Stimulated activated CD4-positive, alpha-beta T cell treated with anti-CD3 and anti-CD28 coated beads, Interleukin-1b, Interleukin-23, amount 100 ng/mL, for 1 hour (primary cell): ENCODE measurements around the gene STK32B.
"Not testable (repeated sequence)": the region's sequence is repeated elsewhere in the genome, so short reads cannot be mapped to it uniquely, and the experiment has no call there.

Experiments
- DNase-seq, 2 donors: peaks; one replicate each; pipeline ENCODE4 v3.0.0-alpha.2; 2020; ENCODE audit warnings: low read depth in 2 of 2

STK32B gene

DNA sequence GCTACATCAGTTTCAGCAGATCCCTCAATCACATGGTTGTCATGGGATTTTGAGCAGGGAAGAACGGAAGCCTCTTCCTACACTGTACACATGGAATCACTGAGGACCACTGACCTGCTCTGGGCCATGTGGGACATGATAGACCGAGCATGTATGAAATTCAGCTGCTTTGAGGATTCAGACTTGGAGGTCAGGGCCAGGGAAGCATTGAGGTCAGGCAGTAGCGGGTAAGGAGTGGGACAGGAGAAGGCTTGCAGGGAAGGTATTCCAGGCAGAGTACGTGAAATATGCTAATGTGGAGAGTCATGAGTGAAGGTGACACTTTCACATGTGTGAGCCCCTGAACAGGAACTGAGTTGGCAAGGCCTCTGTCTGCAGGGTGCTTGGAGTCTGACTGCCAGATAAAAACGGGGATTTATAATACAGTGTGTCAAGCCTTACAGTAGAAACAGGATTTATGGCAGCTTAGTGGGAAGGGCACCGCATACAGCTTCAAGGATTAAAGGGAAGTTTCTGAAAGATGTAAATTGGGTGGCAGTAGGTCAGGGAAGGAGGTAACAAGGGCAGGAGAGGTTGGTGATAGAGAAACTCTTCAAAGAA lies 111.7 kb downstream of the STK32B start:
- no peak for DNase-seq

GRCh38 chr4:5164221-5164912 lies 113.1 kb downstream of the STK32B start:
- no peak for DNase-seq

DNA sequence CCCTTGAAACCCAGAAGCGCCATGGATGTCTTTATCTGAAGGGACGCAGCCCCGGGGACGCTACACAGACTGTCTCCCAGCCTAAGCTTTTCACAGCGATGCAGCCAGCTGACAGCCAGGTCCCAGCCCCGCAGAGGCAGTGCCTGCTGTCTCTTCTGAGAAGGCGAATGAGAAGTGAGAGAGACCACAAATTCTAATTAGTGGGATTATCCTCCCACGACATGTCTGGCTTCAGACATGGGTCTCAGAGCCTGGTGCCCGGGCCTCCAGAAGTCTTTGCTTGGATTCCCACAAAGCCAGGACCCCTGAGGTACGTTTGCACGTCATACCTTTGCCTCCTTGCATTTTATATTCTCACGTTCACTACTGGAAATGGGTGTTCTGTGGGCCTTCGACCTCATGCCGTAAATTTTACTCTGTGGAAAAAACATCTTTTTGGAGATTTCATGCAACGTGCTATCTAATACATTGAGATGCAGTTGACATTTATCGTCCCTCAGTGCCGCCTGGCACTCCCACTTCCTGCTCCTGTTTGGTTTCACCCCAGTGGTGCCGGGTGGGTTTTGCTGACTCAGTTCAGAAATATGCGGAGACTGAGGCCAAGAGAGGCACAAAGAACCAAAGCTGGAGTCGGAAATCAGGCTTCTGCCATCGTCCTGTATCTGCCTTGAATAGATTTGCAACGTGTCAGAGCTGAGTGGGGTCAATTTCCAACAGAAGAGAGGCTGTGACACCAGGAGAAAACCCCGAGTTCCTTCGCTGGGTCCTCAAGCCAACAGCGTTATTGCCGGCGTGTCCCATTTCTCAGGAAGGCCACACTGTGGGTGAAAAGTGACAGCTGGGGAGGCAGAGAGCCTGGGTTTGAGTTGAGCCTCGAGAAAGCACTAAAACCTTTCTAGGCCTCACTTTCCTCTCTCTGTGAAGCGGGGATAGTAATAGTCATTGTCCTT lies 114.4 kb downstream of the STK32B start:
- DNase-seq = no peak

DNA sequence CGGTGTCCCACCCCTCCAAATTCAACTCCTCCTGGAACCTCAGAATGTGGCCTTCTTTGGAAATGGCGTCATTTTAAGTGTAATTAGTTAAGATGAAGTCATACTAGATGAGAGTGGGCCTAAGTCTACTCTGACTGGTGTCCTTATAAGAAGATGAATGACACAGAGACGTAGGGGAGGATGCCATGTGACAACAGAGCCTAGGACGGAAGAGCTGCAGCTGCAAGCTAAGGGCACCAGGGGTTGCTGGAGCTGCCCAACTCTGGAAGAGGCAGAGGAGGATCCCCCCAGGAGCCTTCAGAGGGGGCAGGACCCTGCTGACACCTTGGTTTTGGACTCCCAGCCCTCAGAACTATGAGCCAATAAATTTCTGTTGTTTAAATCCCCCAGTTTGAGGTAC lies 115.1 kb downstream of the STK32B start:
- DNase-seq = no peak

GRCh38 chr4:5168891-5169290 lies 117.6 kb downstream of the STK32B start:
- no peak for DNase-seq

- DNase-seq = not testable (repeated sequence)
Measured at GRCh38 chr4:5175836-5176235, 124.6 kb downstream of the STK32B start.

- no peak for DNase-seq
Measured at GRCh38 chr4:5184606-5185005, 133.3 kb downstream of the STK32B start.

DNA sequence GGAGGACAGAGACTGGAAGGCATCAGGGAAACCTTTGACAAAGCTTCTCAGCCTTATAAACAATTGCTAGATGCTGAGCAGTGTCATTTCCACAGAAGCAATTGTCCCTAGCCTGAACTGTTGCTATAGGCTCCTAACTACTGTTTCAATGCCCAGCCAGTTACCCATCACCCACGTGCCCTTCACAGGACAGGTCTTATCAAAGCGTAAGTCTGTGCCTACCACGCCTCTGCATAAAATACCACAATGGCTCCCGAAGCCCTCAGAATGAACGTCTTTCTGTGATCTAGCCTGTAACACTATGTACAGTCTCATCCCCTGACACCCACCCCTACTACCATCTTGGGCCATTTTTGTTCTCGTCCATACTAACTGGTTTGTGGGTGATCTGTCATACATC lies 134.3 kb downstream of the STK32B start:
- no peak for DNase-seq

GRCh38 chr4:5186271-5187064 lies 135.2 kb downstream of the STK32B start:
- no peak for DNase-seq

- no peak for DNase-seq
Measured at GRCh38 chr4:5188130-5188529, 136.8 kb downstream of the STK32B start.

- DNase-seq = no peak
Measured at GRCh38 chr4:5191831-5192230, 140.6 kb downstream of the STK32B start.

DNA sequence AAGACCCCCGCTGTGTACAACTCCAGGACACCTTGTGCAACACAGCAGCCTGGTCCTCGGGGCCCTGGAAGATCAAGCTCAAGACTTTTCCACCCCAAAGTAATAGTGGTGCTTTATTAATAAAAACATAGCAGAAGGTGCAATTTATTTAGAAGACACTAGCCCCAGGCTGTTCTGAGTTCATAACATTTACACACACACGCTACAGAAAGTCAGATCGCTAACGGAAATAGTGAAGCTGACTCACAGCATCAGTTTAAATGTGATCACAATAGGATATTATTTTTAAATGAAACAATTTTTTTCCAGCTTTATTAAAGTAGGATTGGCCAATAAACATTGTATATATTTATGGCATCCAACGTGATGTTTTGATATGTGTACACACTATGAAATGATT lies 141.0 kb downstream of the STK32B start:
- no peak for DNase-seq

DNA sequence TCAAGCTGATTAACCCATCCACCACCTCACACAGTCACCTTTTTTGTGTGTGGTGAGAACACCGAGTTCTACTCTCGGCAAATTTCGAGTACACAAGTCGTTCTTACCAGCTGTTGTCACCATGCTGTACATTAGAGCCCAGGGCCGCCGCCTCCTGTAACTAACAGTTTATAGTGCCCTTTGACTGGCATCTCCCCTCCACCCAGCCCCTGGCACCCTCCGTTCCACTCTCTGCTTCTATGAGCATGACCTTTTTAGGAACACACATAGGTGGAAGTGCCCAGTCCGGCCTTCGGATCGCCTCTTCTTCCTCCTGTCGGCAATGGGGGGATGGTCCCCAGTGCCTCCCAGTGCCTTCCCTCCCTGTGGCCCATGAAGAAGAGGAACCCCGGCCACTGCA lies 141.4 kb downstream of the STK32B start:
- no peak for DNase-seq

GRCh38 chr4:5198656-5199541 lies 147.6 kb downstream of the STK32B start:
- no peak for DNase-seq

DNA sequence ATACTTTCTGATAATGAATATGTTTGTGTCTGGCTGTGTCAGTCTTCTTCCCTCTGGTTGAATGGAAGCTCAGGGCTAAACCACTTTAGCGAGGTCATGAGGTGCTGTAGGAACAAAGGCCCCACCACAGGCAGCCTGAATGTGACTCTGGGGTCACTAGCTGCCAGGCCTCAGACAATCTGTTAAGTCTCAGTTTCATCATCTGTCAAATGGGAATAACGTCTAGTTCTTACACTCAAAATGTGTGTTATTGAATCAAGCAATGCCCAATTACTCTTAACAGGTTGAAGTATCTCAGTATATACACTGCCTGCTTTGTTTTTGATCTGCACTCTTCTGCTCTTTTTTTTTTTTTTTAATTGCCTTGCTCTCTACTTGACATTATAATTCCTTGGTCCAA lies 148.6 kb downstream of the STK32B start:
- DNase-seq = no peak

GRCh38 chr4:5200513-5200912 lies 149.2 kb downstream of the STK32B start:
- DNase-seq = no peak

- no peak for DNase-seq
Measured at GRCh38 chr4:5203309-5203992, 152.2 kb downstream of the STK32B start.

DNA sequence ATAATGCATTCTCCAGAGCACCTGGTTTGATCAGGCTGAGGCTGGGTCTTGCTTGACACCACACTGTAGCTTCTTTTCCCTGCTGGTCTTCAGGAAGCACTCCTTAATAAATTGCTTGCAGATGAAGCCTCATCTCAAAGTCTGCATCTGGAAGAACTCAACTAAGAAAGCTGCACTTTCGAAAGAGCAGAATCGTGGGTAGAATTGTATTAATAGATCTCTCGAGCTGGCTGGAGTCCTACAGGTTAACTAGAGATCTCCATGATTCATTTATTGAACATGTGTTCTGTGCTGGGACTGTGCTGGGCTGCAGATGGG lies 152.7 kb downstream of the STK32B start:
- DNase-seq = no peak

DNA sequence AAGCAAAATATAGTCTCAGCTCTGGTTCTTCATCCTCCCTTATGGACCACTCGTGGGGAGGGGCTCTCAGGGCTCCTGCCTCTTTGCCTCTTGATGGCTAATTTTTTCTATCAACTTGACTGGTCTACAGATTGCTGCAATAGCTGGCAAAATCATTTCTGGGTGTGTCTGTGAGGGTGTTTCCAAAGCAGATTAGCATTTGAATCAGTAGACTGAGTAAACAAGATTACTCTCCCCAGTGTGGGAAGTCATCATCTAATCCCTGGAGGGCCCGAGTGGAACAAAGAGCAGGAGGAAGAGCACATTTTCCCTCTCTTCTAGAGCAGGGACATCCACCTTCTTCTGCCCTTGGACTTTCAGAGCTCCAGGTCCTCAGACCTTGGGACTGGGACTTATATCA lies 153.5 kb downstream of the STK32B start:
- no peak for DNase-seq

DNA sequence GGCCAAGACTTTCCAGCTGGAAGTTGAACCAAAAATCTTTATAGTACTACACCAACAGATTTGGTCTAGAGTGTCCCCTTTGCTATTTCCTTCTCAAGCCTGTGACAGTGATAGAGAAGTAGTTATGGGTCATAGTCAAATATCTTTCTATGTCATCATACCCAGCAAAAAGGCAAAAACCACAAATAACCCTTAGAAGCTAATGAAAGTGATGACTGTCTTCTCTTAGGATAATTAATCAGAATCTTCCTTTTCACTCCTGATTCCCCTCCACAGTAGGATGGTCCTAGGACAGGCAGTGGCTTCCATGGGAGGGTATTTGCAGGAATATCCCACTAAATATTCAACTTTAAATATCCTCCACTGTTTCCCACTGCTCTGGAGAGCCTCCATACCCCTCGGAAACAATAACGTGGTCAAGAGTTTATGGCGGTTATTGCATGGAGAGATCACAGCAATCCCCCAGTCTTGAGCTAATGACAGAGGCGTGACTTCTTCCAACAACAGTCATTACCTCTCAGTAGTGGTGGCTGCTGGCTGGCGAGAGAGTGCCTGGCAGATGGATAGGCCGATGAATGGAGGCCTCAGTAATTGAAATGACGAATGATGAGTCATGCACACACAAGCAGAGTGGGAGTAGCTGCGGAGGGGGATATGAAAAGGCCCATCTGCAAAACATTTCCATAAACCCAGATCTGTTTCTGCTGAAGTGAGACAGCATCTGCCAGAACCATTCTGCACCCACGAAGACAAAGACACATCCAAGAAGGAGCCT lies 154.9 kb downstream of the STK32B start:
- DNase-seq = no peak
